Neural cell (in vitro differentiated cells): ENCODE data around the gene AK8. TPM values are rescaled to one million over a fixed set of nuclear protein-coding genes. Genes with fewer than 3 reads are reported as not detected.

Experiments
- H2AFZ ChIP-seq: fragments of 200-600, 300-800 bp; sonication (generic), shearing (Covaris generic); 2 replicates; pipeline ENCODE4 v1.6.0; 2014; ENCODE audit warnings: low read depth, mild to moderate bottlenecking, antibody characterized with exemption, low read length, moderate library complexity
- H3F3A ChIP-seq: fragments of 200-600 bp; shearing (Covaris generic); 2 replicates; pipeline ENCODE4 v1.6.1; 2016; ENCODE audit warnings: mild to moderate bottlenecking, moderate library complexity, mixed read lengths, antibody characterized with exemption, low read length; ENCODE audit not compliant: insufficient read depth, poor library complexity, severe bottlenecking
- H3K27ac ChIP-seq: fragments of 200-600, 300-800 bp; sonication (generic), shearing (Covaris generic); 2 replicates; pipeline ENCODE4 v1.5.1; 2014; ENCODE audit warnings: mild to moderate bottlenecking, low read length, moderate library complexity
- H3K27me3 ChIP-seq: fragments of 300-800, 200-600 bp; sonication (generic), shearing (Covaris generic); 2 replicates; pipeline ENCODE4 v1.6.0; 2014; ENCODE audit warnings: mild to moderate bottlenecking, low read depth, low read length, moderate library complexity; ENCODE audit not compliant: insufficient read depth
- H3K36me3 ChIP-seq: fragments of 300-800, 200-600 bp; sonication (generic), shearing (Covaris generic); 2 replicates; pipeline ENCODE4 v1.5.1; 2014; ENCODE audit warnings: mild to moderate bottlenecking, antibody characterized with exemption, low read length, moderate library complexity; ENCODE audit not compliant: insufficient read depth
- H3K4me2 ChIP-seq: fragments of 300-800, 200-600 bp; sonication (generic), shearing (Covaris generic); 2 replicates; pipeline ENCODE4 v1.6.0; 2014; ENCODE audit warnings: mild to moderate bottlenecking, low read length
- H3K4me3 ChIP-seq: fragments of 300-800, 200-600 bp; sonication (generic), shearing (Covaris generic); 2 replicates; pipeline ENCODE4 v1.5.1; 2014; ENCODE audit warnings: mild to moderate bottlenecking, low read length, moderate library complexity
- H3K79me2 ChIP-seq: fragments of 200-600 bp; shearing (Covaris generic); replicated peaks from 2 replicates; pipeline ENCODE4 v1.6.0; 2014; ENCODE audit warnings: mild to moderate bottlenecking, low read length, moderate library complexity; ENCODE audit not compliant: insufficient read depth
- H3K9ac ChIP-seq: fragments of 300-800, 200-600 bp; sonication (generic), shearing (Covaris generic); 2 replicates; pipeline ENCODE4 v1.6.1; 2016; ENCODE audit warnings: mild to moderate bottlenecking, low read length, mixed read lengths
- H3K9me2 ChIP-seq: fragments of 200-600 bp; shearing (Covaris generic); 2 replicates; pipeline ENCODE4 v1.6.1; 2016; ENCODE audit warnings: mild to moderate bottlenecking, low read length, mixed read lengths; ENCODE audit not compliant: insufficient read depth
- H3K9me3 ChIP-seq: fragments of 200-600, 300-800 bp; sonication (generic), shearing (Covaris generic); 2 replicates; pipeline ENCODE4 v1.6.1; 2016; ENCODE audit warnings: mild to moderate bottlenecking, mixed run types, low read length, moderate library complexity, mixed read lengths
- H4K20me1 ChIP-seq: fragments of 200-600 bp; shearing (Covaris generic); 2 replicates; pipeline ENCODE4 v1.6.1; 2016; ENCODE audit warnings: mild to moderate bottlenecking, mixed run types; ENCODE audit not compliant: insufficient read depth
- CTCF ChIP-seq: fragments of 450-650 bp; IDR thresholded peaks from 2 replicates; pipeline ENCODE4 v1.5.1; 2014; ENCODE audit warnings: antibody characterized with exemption, mild to moderate bottlenecking, moderate library complexity; ENCODE audit not compliant: poor library complexity, severe bottlenecking
- EP300 ChIP-seq: fragments of 450-650 bp; conservative IDR thresholded peaks from 2 replicates; pipeline ENCODE4 v1.6.1; 2014; ENCODE audit warnings: antibody characterized with exemption, mild to moderate bottlenecking, moderate library complexity; ENCODE audit not compliant: poor library complexity, severe bottlenecking
- EZH2 ChIP-seq: fragments of 200-600, 300-800 bp; shearing (Covaris generic), sonication (generic); IDR thresholded peaks from 2 replicates; pipeline ENCODE4 v1.6.1; 2014; ENCODE audit warnings: antibody characterized with exemption, low read length, borderline replicate concordance, mild to moderate bottlenecking; ENCODE audit not compliant: insufficient read depth, poor library complexity, severe bottlenecking
- MXI1 ChIP-seq: fragments of 450-650 bp; conservative IDR thresholded peaks from 2 replicates; pipeline ENCODE4 v1.6.1; 2014; ENCODE audit warnings: antibody characterized with exemption, mild to moderate bottlenecking; ENCODE audit not compliant: poor library complexity, severe bottlenecking
- POLR2AphosphoS5 ChIP-seq: IDR thresholded peaks from 2 replicates; pipeline ENCODE4 v1.6.1; 2012
- RAD21 ChIP-seq: fragments of 450-650 bp; conservative IDR thresholded peaks from 2 replicates; pipeline ENCODE4 v1.6.1; 2014; ENCODE audit warnings: antibody characterized with exemption, mild to moderate bottlenecking, moderate library complexity
- SMC3 ChIP-seq: fragments of 450-650 bp; conservative IDR thresholded peaks from 2 replicates; pipeline ENCODE4 v1.6.1; 2014; ENCODE audit warnings: antibody characterized with exemption, mild to moderate bottlenecking, moderate library complexity; ENCODE audit not compliant: poor library complexity
- TAF1 ChIP-seq: IDR thresholded peaks from 2 replicates; pipeline ENCODE4 v1.6.1; 2012; ENCODE audit warnings: low read depth
- polyA plus RNA-seq: library from polyadenylated mRNA; depleted of rRNA; stranded (reverse); fragments of >200 nt; gene quantifications from 2 replicates; pipeline ENCODE4 v1.2.3, GENCODE V29; 2014
- TF ChIP-seq, protein P1 (sequence below): IDR thresholded peaks from 2 replicates; pipeline ENCODE4 v1.6.1; 2012; ENCODE audit warnings: borderline replicate concordance

The AK8 gene
- polyA plus RNA-seq, 1 donor from 2014 or later: 0.71 TPM

DNA sequence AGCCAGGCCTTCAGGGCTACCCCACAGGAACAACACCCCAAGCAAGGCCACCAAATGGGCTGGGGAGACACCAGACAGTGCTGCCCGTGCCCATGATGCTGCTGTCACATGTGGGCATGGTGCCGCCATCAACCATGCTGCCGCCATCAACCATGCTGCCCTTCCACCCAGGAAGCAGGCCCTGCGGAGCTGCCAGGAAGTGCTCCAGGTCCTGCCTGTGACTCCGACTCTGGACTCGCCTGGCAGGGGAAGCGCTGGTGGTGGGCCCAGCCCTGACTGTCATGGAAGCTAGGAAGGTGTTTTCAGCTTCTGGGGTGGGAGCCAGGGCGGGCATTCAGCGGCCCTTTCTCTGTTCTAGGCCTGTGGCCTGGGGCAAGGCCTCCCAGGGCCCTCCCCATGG, 8.8 kb downstream of the AK8 start:
- H3K9me3 ChIP-seq: no peaks in the 10 kb centered on the region
- no peaks in the 10 kb centered on the region for H3K79me2 ChIP-seq
- H3K4me3 ChIP-seq: no peak overlapping the region
- H3K4me2 ChIP-seq: no peak overlapping the region
- H4K20me1 ChIP-seq: no peaks in the 10 kb centered on the region
- H3K36me3 ChIP-seq: no peaks in the 10 kb centered on the region
- TF ChIP-seq, protein P1, sequence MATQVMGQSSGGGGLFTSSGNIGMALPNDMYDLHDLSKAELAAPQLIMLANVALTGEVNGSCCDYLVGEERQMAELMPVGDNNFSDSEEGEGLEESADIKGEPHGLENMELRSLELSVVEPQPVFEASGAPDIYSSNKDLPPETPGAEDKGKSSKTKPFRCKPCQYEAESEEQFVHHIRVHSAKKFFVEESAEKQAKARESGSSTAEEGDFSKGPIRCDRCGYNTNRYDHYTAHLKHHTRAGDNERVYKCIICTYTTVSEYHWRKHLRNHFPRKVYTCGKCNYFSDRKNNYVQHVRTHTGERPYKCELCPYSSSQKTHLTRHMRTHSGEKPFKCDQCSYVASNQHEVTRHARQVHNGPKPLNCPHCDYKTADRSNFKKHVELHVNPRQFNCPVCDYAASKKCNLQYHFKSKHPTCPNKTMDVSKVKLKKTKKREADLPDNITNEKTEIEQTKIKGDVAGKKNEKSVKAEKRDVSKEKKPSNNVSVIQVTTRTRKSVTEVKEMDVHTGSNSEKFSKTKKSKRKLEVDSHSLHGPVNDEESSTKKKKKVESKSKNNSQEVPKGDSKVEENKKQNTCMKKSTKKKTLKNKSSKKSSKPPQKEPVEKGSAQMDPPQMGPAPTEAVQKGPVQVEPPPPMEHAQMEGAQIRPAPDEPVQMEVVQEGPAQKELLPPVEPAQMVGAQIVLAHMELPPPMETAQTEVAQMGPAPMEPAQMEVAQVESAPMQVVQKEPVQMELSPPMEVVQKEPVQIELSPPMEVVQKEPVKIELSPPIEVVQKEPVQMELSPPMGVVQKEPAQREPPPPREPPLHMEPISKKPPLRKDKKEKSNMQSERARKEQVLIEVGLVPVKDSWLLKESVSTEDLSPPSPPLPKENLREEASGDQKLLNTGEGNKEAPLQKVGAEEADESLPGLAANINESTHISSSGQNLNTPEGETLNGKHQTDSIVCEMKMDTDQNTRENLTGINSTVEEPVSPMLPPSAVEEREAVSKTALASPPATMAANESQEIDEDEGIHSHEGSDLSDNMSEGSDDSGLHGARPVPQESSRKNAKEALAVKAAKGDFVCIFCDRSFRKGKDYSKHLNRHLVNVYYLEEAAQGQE: no peak
- TF ChIP-seq SMC3 (no peak), MXI1 (no peak), EZH2 (no peak), RAD21 (no peak), POLR2AphosphoS5 (no peak), EP300 (no peak), CTCF (no peak), TAF1 (no peak)
- H3K9me2 ChIP-seq: no peaks in the 10 kb centered on the region
- no peaks in the 10 kb centered on the region for H3F3A ChIP-seq
- H3K27ac ChIP-seq: no peak overlapping the region
- no peak overlapping the region for H2AFZ ChIP-seq
- H3K9ac ChIP-seq: no peak overlapping the region
- no peaks in the 10 kb centered on the region for H3K27me3 ChIP-seq

DNA sequence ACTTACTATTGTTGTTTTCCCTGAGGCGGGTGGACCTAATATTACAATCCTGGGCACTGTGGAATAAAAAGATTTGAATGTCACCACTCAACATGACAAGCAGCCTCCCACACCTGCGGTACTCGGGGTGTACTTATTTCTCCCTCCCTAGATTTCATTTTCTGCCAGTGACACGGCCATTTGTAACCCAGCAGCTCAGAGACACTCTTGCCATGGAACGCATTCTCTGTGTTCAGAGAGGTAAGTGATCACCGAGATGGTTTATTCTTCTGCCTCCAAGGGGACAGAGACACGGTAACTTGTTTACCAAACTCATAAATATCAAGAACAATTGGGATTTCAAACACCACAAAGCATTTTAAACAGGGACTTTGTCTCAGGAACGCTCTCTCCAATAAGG, 11.2 kb downstream of the AK8 start:
- H3K27ac ChIP-seq: no peak overlapping the region
- no peaks in the 10 kb centered on the region for H3F3A ChIP-seq
- no peaks in the 10 kb centered on the region for H3K9me3 ChIP-seq
- H3K27me3 ChIP-seq: no peaks in the 10 kb centered on the region
- no peak overlapping the region for H3K9ac ChIP-seq
- TF ChIP-seq SMC3: no peak
- H3K4me3 ChIP-seq: no peak overlapping the region
- H3K79me2 ChIP-seq: no peaks in the 10 kb centered on the region
- no peaks in the 10 kb centered on the region for H3K9me2 ChIP-seq
- H2AFZ ChIP-seq: no peak overlapping the region
- H3K4me2 ChIP-seq: no peak overlapping the region
- H4K20me1 ChIP-seq: no peaks in the 10 kb centered on the region
- no peaks in the 10 kb centered on the region for H3K36me3 ChIP-seq

DNA sequence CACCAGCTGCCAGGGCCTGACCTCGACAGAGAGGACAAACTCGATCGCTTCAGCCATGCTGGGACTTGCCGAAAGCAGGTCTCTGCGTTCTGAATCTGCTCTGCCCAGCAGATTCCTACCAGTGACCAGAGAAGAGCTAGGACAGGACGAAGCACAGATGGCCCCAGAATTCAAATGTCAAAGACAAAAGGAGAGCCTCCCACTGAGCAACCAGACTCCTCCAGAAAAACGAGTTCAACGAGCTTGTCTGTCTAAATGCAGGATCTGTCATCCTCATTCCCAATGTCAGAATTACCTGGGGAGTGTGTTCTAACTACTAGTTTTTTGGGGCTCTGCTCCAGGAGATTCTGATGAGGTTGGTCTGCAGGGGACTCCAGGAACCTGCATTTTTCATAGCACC, 13.4 kb downstream of the AK8 start:
- Histone ChIP-seq H3F3A (no peaks in the 10 kb centered on the region), H3K9me2 (no peaks in the 10 kb centered on the region), H3K4me2 (no peak overlapping the region), H4K20me1 (no peaks in the 10 kb centered on the region), H3K9ac (no peak overlapping the region), H2AFZ (no peak overlapping the region), H3K36me3 (no peaks in the 10 kb centered on the region), H3K79me2 (no peaks in the 10 kb centered on the region), H3K4me3 (no peak overlapping the region), H3K9me3 (no peaks in the 10 kb centered on the region), H3K27ac (no peak overlapping the region), H3K27me3 (no peaks in the 10 kb centered on the region)
- TF ChIP-seq EZH2: no peak
